ENCODE results near the gene GPC5.
"Not testable (repeated sequence)": the region's sequence is repeated elsewhere in the genome, so short reads cannot be mapped to it uniquely, and the experiment has no call there.

GPC5 gene

DNA sequence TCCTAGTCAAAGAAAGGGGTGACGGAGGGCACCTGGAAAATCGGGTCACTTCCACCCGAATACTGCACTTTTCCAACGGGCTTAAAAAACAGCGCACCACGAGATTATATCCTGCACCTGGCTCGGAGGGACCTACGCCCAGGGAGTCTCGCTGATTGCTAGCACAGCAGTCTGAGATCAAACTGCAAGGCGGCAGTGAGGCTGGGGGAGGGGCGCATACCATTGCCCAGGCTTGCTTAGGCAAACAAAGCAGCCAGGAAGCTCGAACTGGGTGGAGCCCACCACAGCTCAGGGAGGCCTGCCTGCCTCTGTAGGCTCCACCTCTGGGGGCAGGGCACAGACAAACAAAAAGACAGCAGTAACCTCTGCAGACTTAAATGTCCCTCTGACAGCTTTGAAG, 1354.3 kb downstream of the GPC5 start:
- intact Hi-C loops (cut with DNase I), result not testable (repeated sequence)

DNA sequence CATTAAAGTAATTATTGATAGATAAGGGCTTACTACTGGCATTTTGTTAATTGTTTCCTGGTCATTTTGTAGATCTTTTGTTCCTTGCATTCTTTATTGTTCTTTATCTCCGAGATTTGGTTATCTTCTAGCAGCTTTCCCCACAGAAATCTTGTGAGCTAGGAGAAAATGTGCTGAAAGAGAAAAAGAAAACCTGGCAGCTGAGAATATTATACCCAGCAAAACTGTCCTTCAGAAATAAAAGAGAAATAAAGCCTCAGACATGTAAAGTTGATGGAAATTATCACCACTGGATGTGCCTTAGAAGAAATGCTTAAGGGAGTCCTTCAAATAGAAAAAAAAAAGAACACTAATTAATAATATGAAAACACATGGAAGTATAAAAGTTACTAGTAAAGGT, 1363.3 kb downstream of the GPC5 start:
- intact Hi-C loops (cut with DNase I), result no loop called here
- no peak for DNase-seq

More for the DNA sequence above, 1354.3 kb downstream of the GPC5 start:
- not testable (repeated sequence) for DNase-seq

DNA sequence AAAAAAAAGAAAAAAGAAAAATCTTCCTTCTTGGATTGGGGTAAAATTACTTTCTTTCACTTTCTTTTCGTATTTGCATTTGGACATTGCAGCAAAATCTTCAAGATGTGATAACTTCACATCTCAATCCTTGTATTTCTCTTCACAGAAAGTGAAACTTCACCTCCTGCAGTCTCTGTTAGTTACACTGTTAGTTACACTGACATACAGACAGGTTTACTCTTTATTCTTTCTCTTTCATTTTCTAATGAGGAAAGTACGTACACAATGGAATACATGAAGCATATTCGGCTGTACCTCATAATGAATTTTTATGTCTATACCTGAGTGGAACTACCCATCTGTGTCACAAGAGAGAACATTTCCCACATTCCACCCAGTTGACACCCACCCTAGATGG, 1369.0 kb downstream of the GPC5 start:
- intact Hi-C loops (cut with DNase I), result no loop called here
- DNase-seq, result no peak

DNA sequence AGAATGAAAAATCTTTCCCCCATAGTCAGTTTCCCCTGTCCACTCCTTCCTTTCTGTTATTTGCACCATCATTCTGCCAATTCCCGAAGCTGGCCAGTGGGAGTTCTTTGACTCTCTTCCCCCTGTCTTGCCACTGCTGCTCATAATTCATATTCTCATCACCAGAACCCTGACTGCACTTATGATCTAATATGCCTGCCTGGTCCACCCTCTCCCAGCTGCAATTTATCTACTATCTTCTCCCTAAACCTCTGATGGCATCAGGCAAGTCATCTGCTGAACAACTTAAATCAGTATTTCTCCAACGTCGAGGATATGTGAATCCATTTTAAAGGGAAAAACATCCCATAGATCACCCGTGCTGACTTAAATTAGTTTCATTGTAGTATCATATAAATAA, 1370.2 kb downstream of the GPC5 start:
- intact Hi-C loops (cut with DNase I), result no loop called here
- DNase-seq, result no peak

DNA sequence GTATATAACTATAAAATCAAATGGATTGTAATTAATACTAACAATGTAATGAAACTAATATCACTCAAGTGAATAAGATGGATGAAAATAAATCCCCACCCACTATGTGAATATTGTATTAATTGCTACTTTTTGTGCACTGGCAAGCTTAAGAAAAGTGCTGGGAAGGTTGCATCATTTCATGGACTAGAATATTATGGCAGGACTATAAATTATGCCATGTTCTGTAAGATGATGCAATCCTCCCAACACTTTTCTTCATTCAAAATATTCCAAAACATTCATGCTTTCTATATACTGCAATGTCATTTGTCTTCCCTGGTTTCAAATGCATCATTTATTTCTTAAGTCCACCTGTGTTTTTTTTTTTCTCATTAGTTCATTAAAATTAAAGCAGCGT, 1370.6 kb downstream of the GPC5 start:
- intact Hi-C loops (cut with DNase I), result no loop called here
- DNase-seq, result no peak

DNA sequence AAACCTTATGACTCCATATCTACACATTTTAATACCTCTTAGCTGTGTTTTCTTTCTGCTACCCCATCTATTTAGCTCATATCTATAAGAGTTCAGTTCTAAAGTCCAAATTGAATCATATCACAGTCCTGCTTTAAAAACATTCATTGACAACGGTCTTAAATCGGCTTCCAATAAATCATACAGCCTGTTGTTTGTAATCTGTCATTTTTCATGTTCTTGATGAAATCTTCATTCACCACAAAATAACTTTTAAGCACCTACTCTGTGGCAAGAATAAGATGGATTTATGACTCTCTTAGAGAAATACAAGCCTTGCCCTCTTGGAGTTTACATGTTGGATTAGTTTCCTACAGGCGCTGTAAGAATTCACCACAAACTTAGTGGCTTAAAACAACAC, 1377.2 kb downstream of the GPC5 start:
- intact Hi-C loops (cut with DNase I), result no loop called here
- no peak for DNase-seq

DNA sequence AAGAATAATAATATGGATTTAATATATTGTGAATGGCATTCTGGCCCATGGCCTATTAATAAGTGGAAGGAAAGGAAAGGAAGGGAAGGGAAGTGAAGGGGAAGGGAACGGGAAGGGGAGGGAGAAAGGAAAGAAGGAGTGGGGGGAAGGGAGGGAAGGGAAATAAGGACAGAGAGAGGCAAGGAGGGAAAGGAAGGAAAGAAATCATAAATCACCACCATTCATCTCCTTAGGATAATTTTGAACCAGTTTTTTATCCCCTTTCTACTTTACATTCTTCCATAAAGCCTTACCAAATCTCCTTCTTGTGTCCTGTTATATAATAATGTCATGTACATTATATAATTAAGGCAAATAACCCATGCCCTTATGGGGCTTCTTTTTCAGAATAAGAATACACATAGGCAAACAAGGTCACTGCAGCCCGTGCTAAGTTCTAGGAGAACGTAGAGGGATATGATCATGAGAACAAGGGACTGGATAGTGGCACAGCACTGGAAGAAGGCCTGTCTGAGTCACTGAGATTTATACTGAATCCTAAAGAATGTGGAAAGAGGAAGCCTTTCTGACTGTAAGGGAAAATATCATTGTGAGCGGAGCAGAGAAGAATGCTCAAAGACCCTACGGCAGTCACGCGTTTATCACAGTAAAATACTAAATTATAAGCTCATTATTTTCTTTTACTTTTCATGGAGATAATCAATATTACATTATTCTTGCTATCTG, 1383.7 kb downstream of the GPC5 start:
- intact Hi-C loops (cut with DNase I), result no loop called here
- no peak for DNase-seq

DNA sequence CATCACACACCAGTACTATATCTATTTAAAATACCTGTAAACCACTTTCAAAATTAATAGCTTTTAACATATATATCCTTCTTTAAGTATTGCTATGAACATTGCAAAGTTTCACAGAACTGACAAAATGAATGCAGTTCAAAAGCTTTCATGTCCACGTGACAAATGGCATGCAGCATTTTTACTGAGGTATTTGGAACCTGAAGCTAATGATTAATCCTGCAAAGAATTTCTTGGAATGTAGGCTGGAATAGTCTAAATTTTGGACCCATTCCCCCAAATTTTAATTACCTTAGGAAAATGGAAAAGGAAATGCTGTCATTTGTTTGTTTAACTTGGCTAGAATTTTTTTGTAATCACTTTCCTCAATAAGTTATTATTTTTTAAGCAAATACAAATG, 1404.4 kb downstream of the GPC5 start:
- DNase-seq, result no peak
- intact Hi-C loops (cut with DNase I), result no loop called here

DNA sequence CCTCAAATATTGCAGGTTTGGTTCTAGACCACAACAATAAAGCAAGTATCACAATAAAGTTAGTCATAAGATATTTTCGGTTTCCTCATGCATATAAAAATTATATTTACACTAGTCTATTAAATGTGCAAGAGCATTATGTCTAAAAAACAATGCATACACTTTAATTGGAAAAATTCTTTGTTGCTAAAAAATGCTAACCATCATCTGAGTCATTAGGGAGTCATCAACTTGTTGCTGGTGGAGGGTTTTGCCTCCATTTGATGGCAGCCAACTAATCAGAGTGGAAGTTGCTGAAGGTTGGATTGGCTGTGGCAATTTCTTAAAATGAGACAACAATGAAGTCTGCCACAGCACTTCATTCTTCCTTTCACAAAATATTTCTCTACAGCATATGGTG, 1405.9 kb downstream of the GPC5 start:
- DNase-seq, result no peak
- intact Hi-C loops (cut with DNase I), result no loop called here

DNA sequence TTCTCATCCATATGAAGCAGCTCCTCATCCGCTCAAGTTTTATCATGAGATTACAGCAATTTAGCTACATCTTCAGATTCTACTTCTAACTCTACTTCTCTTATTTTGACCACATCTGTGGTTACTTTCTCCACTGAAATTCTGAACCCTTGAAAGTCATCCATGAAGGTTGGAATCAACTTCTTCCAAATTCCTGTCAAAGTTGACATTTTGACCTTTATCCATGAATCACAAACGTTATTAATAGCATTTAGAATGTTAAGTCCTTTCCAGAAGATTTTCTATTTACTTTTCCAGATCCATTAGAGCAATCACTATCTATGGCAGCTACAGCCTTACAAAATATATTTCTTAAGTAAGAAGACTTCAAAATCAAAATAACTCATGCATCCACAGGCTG, 1406.5 kb downstream of the GPC5 start:
- DNase-seq, result no peak
- intact Hi-C loops (cut with DNase I), result no loop called here

DNA sequence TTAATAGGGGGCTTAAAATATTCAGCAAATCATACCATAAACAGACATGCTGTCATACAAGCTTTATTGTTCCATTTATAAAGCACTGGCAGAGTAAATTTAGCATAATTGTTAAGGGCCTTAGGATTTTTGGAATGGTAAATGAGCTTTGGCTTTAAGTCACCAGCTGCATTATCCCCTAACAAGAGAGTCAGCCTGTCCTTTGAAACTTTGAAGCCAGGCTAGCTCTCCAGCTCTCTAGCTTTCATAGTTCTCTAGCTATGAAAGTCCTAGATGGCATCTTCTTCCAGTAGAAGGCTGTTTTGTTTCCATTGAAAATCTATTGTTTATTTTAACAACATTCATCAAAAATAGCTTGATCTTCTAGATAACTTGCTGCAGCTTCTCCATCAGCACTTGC, 1407.3 kb downstream of the GPC5 start:
- DNase-seq, result no peak
- intact Hi-C loops (cut with DNase I), result no loop called here

DNA sequence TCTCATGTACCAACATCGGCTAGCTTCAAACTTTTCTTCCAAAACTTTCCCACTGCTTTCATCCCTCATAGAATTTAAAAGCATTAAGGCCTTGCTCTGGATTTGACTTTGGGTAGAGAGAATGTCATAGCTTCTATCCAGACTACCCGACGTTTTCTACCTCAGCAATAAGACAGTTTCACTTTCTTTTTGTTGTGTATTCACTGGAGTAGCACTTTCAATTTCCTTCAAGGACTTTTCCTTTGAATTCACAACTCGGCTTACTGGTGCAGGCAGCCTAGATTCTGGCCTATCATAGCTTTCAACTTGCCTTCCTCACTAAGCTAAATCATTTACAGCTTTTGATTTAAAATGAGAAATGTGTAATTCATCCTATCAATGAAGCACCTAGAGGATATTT, 1407.8 kb downstream of the GPC5 start:
- no peak for DNase-seq
- intact Hi-C loops (cut with DNase I), result no loop called here

DNA sequence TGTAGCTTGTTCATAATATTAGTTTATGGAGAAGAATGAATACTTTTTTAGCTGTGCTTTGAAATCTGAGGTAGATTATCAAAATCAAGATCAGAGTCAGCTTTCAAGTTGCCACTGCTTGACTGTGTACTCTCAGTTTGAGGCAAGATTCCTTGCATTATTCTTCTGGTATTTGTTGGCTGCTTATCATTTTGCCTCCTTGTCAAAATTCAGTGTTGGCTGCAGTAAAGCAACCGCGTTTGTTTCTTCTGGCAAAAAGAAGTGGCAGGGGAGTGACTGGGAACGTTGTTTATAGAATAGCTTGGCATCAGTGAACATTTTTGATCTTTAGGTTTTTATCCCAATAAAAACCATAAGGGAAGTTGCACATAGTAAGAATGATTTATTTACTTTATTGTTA, 1408.9 kb downstream of the GPC5 start:
- intact Hi-C loops (cut with DNase I), result no loop called here
- no peak for DNase-seq

DNA sequence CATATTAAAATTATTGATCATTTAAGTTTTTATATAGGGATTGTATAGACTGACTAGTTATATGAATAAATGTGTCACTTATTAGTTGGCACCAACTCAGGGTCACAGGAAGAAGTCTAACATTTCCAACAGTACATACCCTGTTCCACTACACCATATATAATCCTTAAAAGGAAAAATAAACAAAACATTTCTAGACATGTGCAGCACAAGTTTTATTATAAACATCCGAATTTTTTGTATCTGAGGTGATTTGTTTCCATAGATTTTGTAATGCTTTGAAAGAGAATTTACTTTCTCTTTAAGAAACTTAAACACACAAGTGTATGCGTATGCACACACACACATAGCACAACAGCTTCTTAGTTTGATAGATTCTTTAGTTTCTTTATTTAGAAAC, 1409.5 kb downstream of the GPC5 start:
- DNase-seq, result no peak
- intact Hi-C loops (cut with DNase I), result no loop called here

DNA sequence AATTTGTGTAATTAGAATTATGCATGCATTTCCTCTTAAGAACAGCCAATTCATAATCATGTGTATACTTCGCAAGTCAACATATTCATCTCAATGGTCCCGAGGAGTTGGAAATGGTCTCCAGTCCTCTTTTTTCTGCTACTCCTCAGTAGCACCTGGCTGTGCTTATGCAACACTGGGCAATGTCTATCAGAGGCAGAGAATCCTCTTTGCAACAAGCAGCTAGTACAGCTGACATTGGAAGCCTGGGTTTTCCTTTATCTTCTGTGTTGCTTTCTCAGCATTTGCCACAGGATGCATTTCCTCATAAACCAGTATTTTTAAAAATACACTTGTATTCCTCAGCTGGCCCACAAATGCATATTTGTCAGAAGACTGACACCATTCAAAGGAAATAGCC, 1422.9 kb downstream of the GPC5 start:
- intact Hi-C loops (cut with DNase I), result no loop called here
- DNase-seq, result no peak

DNA sequence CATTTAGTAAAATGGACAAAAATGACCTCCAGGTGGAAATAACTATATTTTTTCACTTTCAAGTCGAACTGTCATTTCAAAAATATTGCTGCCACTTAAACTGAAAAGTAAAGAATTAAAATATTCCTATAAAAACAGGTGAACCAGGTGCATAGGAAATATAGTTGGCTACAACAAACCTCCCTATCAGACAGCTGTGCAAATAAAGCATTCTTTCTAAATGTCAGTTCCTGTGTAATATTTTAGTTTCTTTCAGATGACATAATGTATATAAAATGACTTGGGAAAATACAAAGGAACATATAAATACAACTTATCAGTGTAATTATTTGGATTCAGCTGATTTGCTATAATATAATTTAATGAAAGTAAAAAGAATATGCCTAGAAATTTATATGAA, 1424.6 kb downstream of the GPC5 start:
- DNase-seq, result no peak
- intact Hi-C loops (cut with DNase I), result no loop called here

DNA sequence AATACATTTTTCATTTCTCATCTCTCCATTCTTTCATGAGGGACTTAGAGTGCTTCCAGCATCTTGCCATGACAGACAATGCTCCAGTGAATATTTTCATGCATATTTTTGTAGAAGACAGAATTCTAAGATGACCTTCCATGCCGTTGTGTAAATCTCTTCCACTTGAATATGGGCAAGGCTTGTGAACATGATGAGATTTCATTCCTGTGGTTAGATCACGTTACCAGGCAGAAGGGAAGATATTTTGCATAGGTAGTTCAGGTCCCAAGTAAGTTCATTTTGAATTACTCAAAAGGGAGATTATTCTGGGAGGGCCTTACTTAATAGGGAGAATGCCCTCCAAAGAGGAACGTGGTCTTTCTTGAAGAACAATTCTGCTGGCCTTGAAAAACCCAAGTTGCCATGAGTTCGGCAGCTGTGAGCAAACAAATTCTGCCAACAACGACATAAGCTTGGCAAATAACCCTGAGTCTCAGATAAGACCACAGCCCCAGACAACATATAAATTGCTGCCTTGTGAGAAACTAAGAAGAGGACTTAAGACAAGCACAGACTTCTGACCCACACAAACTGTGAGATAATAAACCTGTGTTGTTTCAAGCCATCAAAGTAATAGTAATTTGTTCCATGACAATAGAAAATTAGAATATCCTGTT, 1427.6 kb downstream of the GPC5 start:
- DNase-seq, result no peak
- intact Hi-C loops (cut with DNase I), result no loop called here

DNA sequence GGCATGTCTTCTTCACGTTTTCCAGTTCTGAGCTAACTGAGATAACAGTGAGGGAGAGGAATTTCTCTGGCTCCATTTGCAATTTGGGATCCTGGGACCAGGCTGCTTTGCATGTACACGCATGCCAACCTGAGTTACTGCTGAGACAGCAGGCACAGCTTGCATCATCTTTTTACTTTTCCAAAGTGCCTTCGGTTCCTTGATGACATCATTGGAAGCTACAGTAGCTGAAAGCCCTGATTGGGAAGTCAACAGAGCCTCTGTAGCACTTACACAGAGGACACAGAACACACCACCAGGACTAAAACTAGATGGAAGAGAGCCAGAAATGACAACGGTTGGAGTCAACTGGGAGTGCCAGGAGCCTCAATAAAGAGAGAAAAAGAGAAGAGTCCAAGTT, 1429.1 kb downstream of the GPC5 start:
- intact Hi-C loops (cut with DNase I), result no loop called here
- DNase-seq, result no peak

DNA sequence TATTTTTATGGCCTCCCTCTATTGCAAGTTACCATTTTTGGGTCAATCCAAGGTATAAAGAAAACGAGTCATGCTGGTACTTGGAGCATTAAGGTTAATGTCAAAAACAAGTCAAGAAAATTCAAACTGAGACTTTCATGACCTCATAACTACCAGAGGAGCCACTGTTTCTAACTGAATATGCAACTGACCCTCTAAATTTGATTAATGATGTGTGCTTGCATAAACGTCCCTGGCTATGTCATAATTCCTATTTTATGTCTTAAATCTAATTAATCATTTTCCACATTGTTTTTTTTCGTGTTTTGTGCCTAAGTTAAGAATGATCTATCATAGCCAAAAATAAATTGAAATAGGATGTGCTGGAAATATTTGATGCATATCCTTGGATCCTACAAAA, 1431.5 kb downstream of the GPC5 start:
- intact Hi-C loops (cut with DNase I), result no loop called here
- DNase-seq, result no peak

DNA sequence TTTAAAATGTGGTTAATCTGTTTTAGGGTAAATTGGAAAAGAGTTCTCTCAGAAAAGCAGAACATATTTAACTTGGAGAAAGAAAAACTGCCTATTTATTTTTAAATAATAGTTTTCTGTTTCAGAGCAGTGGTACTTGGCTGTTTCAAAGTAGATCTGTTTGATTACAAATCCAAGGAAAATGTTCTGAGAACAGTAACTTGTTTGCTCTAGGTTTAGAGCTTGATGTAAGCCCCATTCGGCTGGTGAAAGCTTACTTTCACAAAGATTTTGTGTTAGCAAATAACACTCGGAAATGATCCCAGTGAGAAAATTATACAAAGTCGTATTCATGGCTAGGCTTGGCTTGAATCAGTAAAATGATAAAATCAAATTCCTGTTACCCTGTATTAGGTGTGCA, 1432.4 kb downstream of the GPC5 start:
- no peak for DNase-seq
- intact Hi-C loops (cut with DNase I), result no loop called here

DNA sequence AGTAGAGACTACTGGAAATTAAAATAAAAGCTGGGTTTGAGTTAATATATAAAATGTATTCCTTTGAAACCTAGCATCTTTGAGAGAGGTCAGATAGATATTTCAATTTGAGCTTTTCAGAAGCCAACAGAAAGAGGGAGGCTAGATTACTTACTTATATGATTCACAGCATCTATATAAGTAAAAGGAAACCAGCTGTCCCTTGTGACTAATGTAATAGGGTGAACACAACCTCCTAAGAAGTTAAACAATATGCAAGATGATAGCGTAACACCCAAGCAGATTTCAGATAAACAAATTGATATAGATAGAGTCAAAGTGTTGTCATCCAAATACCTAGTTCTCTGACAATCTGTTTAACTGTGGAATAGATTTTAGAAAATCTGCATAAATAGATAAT, 1434.7 kb downstream of the GPC5 start:
- intact Hi-C loops (cut with DNase I), result no loop called here
- no peak for DNase-seq

DNA sequence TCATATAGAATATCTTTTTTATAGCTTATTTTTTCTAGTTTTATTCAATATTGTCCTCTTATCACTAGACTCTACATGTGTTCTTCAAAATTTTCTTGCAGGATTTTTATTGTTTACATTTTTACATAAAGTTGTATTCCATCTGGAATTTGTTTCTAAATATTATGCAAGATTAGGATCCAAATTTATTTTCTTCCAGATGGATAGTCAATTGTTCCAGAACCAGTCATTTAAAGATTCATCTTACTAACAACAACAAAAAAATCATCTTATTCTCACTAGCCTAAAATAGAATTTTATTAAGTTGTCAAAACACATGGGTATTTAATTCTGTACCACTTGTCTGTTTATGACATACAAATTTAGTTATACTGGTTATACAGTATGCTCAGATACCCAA, 1437.8 kb downstream of the GPC5 start:
- intact Hi-C loops (cut with DNase I), result no loop called here
- no peak for DNase-seq

DNA sequence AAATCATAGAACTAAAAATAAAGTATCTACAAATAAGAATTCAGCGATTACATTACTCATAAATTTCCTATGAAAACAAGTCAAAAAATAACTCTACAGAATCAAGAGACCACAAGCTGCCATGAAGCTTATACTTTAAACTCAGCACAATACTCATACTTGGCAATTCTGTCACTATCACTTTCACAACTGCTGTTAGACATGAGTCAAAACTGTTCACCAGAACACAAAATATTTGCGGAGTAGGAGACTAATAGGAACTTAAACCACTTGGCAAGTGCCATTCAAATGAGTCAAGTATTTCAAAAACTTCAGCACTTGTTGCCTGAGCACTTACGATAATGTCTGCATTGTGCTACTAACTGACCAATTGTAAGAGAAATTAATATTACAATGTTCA, 1440.4 kb downstream of the GPC5 start:
- intact Hi-C loops (cut with DNase I), result no loop called here
- no peak for DNase-seq

Measured in posterior cingulate gyrus (tissue), 11 donors.